ENCODE data around the gene CCN5.
"Not testable (repeated sequence)": the region's sequence is repeated elsewhere in the genome, so short reads cannot be mapped to it uniquely, and the experiment has no call there.

CCN5 gene

GRCh38 chr20:44746367-44747165 lies 31.4 kb downstream of the CCN5 start:
- H3K4me3 ChIP-seq (ENCODE audit: low read length): no peak overlapping the region
- DNase-seq (ENCODE audit: low read depth, low spot score): no peak

DNA sequence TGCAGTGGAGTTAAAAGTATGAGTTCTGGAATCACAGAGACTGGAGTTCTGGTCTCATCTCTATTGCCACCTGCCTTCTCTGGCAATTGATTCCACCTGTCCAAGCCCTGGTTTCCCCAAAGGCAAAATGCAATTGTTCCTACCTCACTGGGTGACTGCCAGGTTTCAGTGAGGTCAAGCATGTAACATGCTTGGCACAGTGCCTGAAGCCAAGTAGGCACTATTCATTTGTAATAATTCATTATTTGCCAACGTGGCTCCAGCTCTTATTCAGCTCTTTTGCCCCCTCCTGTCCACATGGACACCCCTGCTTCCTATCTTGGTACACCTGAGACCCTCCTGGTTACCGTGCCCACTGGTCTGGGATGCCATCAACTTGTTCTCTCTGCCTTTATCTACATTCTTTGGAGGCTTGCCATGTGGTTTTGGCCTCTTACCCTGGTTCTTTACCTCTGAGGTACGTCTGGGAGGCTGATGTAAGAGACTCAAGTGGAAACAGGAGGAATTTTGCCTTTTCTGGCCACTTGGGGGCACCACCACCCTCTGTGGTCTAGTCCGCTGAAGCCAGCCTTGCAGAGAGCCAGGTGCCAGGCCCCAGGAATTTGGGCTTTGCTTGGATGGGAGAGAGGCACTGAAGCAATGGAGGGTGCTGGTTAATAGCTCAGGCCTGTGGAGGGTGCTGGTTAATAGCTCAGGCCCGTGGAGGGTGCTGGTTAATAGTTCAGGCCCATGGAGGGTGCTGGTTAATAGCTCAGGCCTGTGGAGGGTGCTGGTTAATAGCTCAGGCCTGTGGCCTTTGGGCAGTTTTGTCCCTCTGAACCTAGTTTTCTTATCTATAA lies 32.2 kb downstream of the CCN5 start:
- H3K4me3 ChIP-seq (ENCODE audit: low read length): no peak overlapping the region
- DNase-seq (ENCODE audit: low read depth, low spot score): peak; percentile 54

- DNase-seq (ENCODE audit: low read depth, low spot score): no peak
- no peak overlapping the region for H3K4me3 ChIP-seq (ENCODE audit: low read length)
These were observed 32.8 kb downstream of the CCN5 start for GRCh38 chr20:44748005-44748370.

DNA sequence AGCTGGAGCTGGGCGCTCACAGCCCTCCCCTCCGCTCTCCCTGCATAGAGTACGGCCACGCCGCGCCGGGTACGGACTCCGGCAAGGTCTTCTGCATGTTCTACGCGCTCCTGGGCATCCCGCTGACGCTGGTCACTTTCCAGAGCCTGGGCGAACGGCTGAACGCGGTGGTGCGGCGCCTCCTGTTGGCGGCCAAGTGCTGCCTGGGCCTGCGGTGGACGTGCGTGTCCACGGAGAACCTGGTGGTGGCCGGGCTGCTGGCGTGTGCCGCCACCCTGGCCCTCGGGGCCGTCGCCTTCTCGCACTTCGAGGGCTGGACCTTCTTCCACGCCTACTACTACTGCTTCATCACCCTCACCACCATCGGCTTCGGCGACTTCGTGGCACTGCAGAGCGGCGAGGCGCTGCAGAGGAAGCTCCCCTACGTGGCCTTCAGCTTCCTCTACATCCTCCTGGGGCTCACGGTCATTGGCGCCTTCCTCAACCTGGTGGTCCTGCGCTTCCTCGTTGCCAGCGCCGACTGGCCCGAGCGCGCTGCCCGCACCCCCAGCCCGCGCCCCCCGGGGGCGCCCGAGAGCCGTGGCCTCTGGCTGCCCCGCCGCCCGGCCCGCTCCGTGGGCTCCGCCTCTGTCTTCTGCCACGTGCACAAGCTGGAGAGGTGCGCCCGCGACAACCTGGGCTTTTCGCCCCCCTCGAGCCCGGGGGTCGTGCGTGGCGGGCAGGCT lies 35.1 kb downstream of the CCN5 start:
- H3K4me3 ChIP-seq (ENCODE audit: low read length): no peak overlapping the region
- DNase-seq (ENCODE audit: low read depth, low spot score): no peak

- no peak for DNase-seq (ENCODE audit: low read depth, low spot score)
- H3K4me3 ChIP-seq (ENCODE audit: low read length): no peak overlapping the region
These were observed 37.1 kb downstream of the CCN5 start for GRCh38 chr20:44752099-44752931.

- DNase-seq (ENCODE audit: low read depth, low spot score): no peak
- H3K4me3 ChIP-seq (ENCODE audit: low read length): no peak overlapping the region
These were observed 39.4 kb downstream of the CCN5 start for GRCh38 chr20:44754554-44754953.

DNA sequence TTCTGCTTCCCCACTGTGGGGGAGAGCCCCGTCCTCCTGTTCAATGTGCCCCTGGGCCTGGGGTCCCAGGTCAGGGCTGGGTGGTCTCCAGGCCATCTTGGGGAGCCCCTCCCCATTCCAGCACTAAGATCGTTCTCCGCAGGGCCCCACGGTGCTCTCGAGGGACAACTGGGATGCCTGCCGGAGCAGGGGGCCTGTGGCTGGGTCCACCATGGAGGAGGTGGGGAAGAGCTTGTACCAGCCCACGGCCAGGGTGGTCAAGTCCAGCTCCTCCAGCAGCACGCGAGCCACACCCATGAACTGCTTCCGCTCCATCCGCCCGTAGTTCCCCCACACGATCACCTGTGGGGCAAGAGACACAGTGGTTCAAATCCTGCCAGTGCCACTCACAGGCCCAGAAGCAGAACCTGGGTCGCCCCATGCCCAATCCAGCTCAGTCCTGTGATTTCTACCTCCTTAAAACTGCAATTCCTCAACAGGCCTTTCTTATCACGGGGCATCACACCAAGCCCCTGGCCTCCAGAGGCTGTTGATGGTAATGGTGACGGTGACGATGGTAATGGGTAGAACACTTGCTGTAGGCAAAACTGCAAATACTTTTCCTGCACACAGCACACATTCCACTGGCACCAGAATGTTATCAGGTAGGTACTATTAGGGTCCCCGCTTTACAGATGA lies 41.0 kb downstream of the CCN5 start:
- H3K4me3 ChIP-seq (ENCODE audit: low read length): no peak overlapping the region
- no peak for DNase-seq (ENCODE audit: low read depth, low spot score)

DNA sequence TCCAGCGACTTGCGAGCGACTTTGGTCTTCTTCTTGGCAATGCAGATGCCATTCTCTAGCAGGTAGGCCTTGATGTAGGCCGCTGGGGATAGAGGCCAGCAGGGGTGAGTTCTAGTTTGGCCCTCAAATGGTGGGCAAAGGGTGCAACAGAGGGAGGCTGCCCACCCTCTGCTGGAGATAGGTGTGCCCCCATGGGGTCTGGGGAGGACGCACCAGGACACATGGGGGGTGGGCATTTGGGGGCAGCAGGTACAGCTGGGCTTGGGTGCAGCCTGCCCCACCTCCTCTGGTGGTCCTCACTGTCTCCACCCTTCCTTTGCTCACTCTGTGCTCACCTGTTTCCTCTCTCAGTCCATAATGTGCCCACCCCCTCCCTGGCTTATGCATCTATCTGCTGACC lies 41.8 kb downstream of the CCN5 start:
- H3K4me3 ChIP-seq (ENCODE audit: low read length): no peak overlapping the region
- no peak for DNase-seq (ENCODE audit: low read depth, low spot score)

DNA sequence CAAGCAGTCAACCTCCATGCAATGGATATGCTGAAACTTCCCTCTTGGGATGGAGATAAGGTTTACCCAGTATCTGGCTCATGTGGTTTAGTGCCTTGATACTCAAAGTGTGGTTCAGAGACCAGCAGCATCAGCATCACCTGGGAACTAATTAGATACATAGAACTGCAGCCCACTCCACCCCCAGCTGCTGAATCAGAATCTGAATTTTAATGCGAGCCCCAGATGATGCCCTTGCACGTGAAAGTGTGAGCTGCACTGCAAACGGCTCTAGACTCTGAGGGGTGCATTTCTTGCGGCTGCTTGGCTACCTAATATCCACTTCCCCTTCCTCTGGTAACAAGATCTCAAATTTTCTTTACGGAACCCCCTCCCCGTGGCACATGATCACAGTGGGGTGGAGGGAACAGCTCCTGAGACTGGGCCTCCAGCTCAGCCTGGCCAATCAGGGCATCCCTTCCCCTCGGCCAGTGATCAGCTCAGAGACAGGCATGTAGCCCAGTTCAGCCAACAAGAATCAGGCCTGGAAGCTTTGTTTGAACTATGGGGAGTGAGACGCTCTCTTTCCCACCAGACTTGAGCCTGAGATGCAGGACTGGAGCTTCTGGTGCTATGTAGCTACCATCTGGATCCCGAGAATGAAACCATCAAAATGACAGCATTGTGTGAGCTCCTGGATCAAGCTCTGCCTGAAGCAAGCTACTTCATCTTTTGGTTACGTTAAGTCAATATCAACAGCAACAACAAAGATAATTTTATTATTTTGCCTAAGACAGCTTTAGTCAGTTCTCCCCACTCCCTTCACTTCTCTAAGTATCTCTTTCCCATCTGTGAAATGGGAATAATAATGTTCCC lies 43.3 kb downstream of the CCN5 start:
- H3K4me3 ChIP-seq (ENCODE audit: low read length): no peak overlapping the region
- DNase-seq (ENCODE audit: low read depth, low spot score): no peak

DNA sequence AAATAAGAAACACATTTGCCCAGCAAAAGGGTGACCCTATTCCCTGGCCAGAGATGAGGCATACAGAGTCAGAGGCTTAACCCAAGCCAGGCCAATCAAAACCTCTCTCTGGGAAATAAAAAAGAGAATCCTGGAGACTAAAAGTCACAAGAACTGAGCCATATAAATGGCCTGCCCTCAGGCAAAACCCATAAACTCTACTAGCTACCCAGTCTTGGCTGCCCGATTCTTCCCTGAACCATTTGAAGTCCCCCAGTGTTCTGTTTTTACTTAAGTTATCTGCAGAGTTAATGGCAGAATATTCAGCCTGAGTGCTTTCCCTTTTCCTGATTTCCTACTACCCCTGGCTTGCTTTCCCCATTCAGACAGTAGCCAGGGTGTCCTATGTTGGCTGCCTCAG lies 44.4 kb downstream of the CCN5 start:
- DNase-seq (ENCODE audit: low read depth, low spot score): no peak
- no peak overlapping the region for H3K4me3 ChIP-seq (ENCODE audit: low read length)

- DNase-seq (ENCODE audit: low read depth, low spot score): no peak
- no peak overlapping the region for H3K4me3 ChIP-seq (ENCODE audit: low read length)
These were observed 46.3 kb downstream of the CCN5 start for GRCh38 chr20:44761423-44761822.

DNA sequence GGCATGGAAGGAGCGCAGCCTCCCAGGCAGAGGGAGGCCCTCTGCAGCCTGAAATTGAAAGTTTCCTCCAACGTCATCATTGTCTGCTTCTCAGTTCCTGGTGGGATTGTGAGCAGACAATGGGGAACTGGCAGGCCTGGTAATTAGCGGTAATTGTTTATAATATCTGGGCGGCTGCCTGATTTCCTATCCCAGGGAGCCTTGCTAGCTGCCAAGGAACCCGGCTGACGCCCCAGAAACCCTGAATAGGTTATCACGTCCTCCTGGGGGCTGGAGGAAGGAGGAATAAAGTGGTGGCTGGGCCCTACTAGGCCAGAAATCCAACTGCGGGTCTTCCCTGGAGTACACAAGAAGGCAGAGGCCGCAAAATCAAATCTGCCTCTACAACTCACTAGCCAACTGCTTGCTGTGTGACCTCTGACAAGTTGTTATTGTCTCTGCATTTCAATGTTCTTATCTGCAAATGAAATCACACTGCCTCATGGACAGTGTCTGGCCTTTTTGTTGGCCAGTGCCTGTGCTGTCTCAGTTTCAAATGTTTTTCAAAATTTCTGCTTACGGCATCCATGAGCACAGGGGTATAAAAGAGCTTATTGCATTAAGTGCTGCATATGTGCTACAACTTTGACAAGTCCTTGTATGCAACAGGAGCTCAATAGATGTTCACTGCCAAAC lies 47.4 kb downstream of the CCN5 start:
- H3K4me3 ChIP-seq (ENCODE audit: low read length): no peak overlapping the region
- DNase-seq (ENCODE audit: low read depth, low spot score): no peak

- not testable (repeated sequence) for DNase-seq (ENCODE audit: low read depth, low spot score); H3K4me3 ChIP-seq (ENCODE audit: low read length)
These were observed 48.6 kb downstream of the CCN5 start for GRCh38 chr20:44763798-44764197.

- H3K4me3 ChIP-seq (ENCODE audit: low read length): no peak overlapping the region
These were observed 49.9 kb downstream of the CCN5 start for GRCh38 chr20:44765091-44765490.

DNA sequence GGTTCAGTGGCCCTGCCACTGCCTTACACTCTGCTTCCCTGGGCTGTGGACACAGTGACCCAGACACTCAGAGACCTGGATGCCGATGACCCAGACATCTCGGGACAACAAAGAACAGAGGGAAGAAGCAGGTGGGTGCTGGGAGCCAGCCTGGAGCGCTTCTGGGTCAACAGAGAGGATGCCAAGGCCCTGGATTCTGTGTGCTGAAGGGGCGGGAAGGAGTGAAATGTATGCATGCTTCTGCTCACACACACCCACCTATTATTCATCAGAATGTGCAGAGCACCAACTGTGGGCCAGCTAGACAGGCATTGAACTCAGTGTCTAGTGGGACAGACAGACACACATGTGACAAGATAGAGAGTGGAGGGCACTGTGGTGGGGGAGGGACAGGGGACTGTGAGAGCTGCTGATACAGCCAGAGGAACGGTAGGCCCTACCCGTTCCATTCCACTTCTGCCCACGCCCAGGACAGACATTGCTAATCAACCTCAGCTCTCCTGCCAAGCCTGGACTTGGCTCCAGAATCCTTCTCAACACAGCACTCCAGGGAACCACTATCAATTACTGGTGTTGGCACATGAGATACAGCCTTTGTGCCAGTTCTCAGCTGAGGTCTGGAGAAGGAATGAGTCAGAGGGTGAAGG lies 50.7 kb downstream of the CCN5 start:
- no peak for DNase-seq (ENCODE audit: low read depth, low spot score)

More at GRCh38 chr20:44765091-44765490, 49.9 kb downstream of the CCN5 start:
- no peak for DNase-seq (ENCODE audit: low read depth, low spot score)

GRCh38 chr20:44768256-44768655 lies 53.1 kb downstream of the CCN5 start:
- no peak overlapping the region for H3K4me3 ChIP-seq (ENCODE audit: low read length)
- no peak for DNase-seq (ENCODE audit: low read depth, low spot score)

More for the DNA sequence above, 50.7 kb downstream of the CCN5 start:
- H3K4me3 ChIP-seq (ENCODE audit: low read length): no peak overlapping the region

All from Jurkat, Clone E6-1 (cell line).